HG03060 (cell line): ENCODE measurements around the gene EMSY.
"Not testable (repeated sequence)": the region's sequence is repeated elsewhere in the genome, so short reads cannot be mapped to it uniquely, and the experiment has no call there.

Experiments
- ATAC-seq: cut with Tn5 transposase; IDR thresholded peaks from one replicate; pipeline ENCODE4 v1.9.1; 2021; ENCODE audit warnings: low read depth, moderate number of reproducible peaks; ENCODE audit not compliant: unreplicated experiment

The EMSY gene

DNA sequence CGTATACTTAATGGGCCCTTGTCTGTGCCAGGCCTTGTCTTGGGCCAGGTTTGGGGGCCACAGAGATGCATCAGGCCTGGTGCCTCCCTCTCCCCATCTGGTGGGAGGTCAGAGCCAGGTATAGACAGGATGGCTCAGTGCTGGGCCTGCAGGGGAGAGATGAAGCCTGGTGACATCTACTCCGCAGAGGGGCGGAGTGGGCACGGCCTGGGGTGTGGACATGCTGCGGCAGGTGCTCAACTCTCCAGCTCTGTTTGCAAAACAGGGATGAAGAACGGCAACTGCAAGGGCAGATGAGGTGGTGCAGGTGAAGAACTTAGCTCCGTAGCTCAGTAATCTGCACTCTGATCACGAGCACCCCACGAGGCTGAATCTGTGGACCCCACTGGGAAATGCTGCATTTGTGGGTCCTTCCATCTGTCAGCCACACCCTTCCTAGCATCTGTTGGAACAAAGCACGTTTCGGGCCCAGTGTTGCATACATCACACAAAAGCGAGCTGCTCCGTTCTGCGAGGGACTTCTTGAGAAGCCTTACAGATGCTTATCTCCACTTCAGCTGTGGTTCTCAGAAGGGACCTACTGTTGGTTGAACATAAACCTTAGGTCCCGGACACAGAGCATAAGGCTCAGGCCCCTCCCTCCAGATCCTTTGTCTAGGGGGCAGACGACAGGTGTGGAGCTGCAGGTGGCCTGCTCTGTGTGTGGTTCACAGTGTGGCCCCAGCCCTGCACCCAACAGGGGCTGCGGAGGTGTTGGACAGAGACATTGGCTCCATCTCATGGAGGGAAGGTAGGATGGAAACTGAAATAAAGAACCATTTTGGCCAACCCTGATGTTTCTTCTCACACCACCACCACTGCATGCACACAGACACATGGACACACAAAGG, 147.5 kb downstream of the EMSY start:
- ATAC-seq, result no peak

DNA sequence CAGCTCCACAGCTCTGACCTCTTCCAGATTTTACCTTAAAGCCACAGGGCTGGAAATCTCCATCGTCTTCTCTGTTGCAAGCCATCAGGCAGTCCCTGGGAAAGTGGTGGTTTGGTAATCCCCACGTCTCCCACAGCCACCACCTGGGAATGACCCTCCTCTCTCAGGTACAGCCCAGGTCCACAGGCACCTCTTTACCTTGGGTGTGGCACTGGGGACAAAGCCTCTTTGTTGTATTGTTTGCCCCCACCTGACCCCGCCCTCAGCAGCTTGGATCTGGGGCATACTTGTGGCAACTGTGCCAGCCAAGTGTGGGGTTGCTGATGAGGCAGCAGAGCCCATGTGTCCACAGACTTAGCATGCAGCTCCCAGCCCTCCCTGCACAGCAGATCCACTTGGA, 148.1 kb downstream of the EMSY start:
- ATAC-seq, result no peak

DNA sequence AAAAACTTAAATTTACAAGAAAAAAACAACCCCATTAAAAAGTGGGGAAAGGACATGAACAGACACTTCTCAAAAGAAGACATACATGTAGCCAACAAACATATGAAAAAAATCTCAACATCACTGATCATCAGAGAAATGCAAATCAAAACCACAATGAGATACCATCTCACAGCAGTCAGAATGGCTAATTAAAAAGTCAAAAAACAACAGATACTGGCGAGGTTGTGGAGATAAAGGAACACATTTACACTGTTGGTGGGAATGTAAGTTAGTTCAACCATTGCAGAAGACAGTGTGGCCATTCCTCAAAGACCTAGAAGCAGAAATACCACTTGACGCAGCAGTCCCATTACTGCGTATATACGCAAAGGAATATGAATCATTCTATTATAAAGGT, 150.3 kb downstream of the EMSY start:
- ATAC-seq, result not testable (repeated sequence)

DNA sequence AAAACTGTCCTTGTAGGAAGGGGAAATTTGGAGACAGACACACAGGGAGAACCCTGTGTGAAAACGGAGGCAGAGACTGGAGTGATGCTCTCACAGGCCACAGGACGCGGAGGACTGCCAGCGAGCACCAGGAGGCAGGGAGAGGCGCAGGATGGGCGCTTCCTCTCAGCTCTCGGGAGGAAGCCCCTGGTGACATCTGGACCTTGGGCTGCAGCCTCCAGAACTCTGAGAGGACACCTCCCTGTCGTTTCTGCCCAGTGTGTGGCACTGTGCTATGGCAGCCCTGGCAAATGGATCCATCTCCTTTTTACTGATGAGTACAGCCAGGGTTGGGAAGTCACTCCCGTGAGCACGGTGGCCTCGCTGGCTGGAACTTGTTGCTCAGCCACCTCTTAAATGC, 151.8 kb downstream of the EMSY start:
- no peak for ATAC-seq

DNA sequence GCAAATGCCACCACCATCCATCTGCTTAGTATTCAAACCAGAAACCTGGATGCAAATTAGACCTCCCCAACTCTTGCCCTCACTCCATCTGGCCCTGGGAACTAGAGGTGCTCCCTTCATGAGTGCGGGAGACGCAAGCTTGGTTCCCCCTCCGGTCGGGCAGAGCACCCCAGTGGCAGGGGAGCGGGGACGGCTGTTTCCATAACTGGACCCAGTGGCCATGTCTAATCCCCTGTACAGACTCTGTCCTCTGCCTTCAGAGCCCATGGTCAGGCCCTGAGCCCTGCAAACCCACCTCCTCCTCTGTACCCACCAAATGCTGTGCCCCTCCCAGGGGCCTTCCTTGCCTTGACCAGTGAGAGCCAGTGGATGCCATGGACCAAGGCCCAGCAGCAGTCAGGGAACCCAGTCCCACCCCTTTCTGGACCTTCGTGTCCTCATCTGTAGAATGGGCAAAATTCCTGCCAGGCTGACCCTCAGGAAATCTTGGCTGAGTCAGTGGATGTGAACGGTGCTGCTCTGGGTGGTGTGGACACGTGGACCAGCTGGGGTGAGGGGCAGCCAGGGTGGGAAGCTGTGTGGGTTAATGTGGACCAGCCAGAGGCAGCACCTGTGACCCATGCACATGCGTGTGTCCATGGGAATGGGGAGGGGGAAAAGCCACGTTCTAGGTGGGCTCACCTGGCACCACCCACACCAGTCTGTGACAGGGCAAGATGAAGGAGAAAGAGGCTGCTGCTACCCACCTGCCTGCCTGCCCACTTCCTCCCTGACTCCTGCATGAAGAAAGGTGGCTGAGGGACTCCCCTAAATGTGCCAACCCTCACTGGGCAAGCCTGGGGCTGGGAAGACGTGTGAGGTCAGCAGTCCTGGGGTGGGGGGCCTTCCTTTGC, 153.0 kb downstream of the EMSY start:
- no peak for ATAC-seq

DNA sequence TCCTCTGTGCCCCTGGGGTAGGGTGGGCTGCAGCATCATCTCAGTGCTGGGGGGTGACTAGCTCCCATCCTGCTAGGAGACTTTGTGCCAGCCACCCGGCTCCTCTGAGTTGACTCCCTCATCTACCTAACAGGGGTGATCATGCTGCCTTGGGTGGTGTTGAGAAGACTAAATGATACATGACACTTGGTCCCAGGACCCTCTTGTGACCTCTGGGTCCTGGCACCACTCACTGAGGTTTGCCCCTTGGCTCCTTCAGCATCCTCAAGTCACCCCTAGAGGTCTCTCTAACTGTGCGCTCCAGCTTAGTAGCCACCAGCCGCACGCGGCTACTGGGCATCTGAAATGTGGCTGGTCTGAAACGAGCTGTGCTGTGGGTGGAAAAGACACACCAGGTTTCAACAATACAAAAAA, 153.6 kb downstream of the EMSY start:
- no peak for ATAC-seq

DNA sequence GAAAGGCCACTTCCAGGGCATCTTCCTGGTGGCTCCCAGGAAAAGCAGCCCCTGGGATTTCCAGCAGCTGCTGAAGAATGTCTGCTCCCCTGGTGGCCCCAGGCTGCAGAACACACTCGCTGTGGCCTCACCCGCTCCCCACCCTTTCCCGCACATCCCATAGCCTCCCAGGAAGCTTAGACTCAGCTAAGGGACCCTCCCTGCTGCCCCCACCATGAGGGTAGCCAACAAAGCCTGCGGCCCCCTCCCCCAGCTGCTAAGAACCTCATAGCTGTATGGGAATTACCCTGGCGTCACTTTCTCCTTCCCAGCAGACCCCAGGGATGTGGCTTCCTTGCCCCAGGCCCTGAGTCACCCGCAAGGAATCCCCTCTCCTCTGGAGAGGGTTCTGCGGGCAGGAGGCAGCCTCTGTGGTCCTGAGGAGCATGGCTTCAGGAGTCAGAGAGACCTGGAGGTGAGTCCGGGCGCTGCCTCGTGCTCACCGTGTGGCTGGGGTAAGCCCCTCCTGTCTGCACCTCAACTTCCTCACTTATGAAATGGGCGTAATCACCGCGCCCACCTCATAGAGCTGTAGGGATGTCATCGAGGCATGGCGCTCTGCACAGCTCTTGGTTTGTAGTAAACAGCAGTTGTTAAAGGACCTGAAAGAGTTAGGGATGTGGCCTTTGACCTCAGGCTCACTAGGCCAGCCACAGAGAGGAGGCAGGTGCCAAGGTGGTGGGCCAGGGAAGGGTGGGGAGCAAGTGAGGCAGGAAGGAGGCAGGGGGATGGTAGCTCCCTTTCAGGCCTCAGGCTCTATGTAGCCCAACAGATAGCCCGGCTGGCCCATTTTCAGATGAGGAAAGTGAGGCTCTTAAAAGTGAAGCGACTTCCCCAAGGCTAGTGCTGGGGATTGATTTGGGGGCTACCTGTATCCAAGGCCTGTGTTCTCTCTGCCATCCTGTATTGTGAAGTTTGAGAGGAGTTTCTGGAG, 154.5 kb downstream of the EMSY start:
- ATAC-seq, result no peak

DNA sequence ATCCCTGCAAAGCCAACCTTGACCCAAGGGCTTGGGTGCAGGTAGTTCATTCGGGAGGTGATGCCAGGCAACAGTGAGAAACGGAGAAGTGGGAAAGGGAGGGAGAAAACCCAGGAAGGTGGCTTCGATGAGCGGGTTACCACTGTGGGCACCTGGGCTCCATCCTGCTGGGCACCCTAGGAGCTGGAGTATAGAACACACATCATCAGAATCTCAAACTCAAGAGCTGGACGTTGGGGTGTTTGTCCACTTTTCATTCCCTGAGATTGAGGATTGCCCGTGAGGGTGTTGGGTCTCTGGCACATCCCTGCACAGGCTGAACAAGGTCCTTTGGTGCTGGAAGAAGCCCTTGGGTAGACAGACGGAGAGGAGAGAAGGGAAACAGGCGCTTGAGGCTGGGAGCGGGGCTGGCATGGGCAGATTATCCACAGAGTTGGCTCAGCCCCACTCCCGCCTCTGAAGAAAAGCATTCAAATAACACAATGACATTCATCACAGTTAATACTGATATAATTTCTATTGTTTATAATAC, 155.4 kb downstream of the EMSY start:
- no peak for ATAC-seq

DNA sequence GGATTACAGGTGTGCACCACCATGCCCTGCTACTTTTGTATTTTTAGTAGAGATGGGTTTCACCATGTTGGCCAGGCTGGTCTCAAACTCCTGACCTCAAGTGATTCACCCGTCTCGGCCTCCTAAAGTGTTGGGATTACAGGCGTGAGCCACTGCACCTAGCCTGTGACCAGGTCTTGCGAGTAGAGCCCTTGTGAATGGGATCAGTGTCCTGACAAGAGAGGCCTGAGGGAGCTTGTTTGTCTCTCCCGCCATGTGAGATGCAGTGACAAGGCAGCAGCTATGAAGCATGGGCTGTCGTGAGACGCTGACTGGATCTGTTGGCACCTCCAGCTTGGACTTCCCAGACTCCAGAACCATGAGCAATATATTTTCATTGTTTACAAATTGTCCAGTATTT, 156.5 kb downstream of the EMSY start:
- no peak for ATAC-seq

DNA sequence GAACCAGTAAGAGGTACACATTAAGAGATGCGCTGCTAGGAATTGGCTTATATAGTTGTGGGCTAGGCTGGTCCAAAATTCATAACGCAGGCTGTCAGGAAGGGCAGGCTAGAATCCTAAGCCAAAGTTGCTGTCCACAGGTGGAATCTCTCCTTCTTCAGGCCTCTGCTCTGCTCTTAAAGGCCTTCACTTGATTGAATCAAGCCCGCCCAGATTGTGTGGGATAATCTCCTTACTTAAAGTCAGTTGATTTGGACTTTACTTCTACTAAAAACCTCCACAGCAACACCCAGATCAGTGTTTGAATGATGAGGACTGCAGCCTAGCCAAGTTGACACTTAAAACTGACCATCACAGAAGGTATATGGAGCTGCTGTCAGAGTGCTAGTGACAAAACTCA, 156.9 kb downstream of the EMSY start:
- no peak for ATAC-seq

DNA sequence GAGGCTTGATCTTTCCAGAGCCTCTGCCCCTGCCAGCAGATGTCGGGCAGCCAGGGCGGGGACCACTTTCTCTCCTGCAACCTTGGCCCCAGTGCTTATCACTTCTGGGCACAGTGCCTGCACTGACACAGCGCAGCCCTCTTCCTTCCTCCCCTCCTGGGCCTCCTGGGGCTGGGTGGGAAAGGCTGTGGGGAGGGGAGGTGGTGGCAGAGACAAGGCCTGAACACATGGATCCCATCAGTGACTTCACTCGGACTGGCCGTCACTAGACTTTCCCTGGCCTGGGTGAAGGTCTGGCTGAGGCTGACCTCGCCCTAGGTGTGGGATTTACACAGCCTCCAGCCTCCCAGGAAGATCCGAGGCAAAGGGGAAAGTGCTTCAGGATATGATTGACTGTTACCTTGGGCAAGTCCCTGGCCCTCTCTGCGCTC, 157.6 kb downstream of the EMSY start:
- no peak for ATAC-seq
